HFF-Myc (cell line): ENCODE results near the gene RASAL3.
"Not testable (repeated sequence)": the region's sequence is repeated elsewhere in the genome, so short reads cannot be mapped to it uniquely, and the experiment has no call there.

Experiments used
- DNase-seq: peaks from one replicate; pipeline ENCODE4 v3.0.0-alpha.2; 2011; ENCODE audit warnings: low read depth; ENCODE audit errors: extremely low read depth
- H3K4me3 ChIP-seq: replicated peaks from 2 replicates; pipeline ENCODE4 v1.5.1; 2011; ENCODE audit warnings: low read depth, mild to moderate bottlenecking, control low read depth, low read length
- TF ChIP-seq, protein P1 (sequence below): IDR thresholded peaks from 2 replicates; pipeline ENCODE4 v1.5.1; 2012; ENCODE audit warnings: mild to moderate bottlenecking, low read depth, low read length, control low read depth; ENCODE audit errors: missing control alignments

Gene RASAL3

GRCh38 chr19:15487038-15487437 lies 22.7 kb upstream of the RASAL3 start:
- DNase-seq = no peak
- TF ChIP-seq, protein P1, sequence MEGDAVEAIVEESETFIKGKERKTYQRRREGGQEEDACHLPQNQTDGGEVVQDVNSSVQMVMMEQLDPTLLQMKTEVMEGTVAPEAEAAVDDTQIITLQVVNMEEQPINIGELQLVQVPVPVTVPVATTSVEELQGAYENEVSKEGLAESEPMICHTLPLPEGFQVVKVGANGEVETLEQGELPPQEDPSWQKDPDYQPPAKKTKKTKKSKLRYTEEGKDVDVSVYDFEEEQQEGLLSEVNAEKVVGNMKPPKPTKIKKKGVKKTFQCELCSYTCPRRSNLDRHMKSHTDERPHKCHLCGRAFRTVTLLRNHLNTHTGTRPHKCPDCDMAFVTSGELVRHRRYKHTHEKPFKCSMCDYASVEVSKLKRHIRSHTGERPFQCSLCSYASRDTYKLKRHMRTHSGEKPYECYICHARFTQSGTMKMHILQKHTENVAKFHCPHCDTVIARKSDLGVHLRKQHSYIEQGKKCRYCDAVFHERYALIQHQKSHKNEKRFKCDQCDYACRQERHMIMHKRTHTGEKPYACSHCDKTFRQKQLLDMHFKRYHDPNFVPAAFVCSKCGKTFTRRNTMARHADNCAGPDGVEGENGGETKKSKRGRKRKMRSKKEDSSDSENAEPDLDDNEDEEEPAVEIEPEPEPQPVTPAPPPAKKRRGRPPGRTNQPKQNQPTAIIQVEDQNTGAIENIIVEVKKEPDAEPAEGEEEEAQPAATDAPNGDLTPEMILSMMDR = no peak
- no peak overlapping the region for H3K4me3 ChIP-seq

GRCh38 chr19:15485768-15486167 lies 21.4 kb upstream of the RASAL3 start:
- DNase-seq, H3K4me3 ChIP-seq: not testable (repeated sequence)

DNA sequence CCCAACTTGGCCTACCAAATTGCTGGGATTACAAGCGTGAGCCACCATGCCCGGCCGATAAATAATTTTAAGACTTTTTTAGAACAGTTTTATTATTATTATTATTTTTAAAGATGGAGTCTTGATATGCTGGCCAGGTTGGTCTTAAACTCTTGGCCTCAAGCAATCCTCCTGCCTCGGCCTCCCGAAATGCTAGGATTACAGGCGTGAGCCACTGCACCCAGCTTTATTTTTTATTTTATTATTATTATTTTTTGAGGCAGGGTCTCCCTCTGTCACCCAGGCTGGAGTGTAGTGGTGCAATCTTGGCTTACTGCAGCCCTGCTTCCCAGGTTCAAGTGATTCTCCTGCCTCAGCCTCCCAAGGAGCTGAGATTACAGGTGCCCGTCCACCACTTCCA lies 16.7 kb upstream of the RASAL3 start:
- DNase-seq, H3K4me3 ChIP-seq: not testable (repeated sequence)

DNA sequence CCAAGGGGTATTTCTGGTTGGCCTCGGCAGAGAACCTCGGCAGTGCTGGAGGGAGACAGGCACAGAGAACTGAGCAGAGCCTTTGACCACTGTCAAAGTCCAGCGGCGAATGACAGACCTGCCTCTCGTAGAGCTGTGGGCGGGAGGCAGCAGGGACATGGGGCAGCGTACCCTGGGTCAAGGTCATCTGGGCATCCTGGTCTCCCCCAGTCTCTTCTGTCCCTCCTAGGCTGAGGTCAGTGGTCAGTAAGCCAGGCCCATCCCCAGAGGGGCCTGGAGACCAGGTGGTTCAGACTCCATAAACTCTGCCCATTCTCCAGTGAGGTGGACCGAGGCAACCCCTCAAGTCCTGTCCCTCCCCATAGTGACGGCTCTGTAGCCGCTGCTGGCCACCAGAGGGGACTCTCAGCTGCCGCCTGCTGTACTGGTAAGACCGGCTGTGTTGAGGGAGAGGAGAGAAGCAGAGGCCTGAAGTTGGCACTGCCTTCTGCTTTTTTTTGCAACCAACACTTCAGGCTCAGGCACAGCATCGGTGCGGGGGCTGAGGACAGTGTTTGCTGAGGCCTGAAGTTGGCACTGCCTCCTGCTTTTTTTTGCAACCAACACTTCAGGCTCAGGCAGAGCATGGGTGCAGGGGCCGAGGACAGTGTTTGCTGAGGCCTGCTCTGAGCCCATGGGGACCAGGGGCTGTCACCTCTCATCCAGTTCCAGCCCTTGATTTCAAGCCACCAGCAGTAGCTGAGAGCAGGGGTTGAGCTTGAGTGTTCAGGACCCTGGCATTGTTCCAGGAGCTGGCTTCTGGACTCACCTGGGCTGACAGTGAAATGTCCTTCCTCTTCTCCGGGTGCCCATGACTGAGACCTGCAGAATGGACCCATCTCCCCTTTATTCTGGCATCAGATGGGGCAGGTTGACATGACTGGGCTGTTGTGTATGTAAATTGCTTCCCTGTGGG lies 15.3 kb upstream of the RASAL3 start, which contains the start of gene PGLYRP2:
Gene PGLYRP2 (minus strand): TSS at position 111 of the 955 bp plus-strand sequence. CDS start 130 bp downstream, outside the sequence.
- TF ChIP-seq, protein P1 = no peak
- DNase-seq = no peak
- H3K4me3 ChIP-seq = no peak within 1 kb of the TSS

DNA sequence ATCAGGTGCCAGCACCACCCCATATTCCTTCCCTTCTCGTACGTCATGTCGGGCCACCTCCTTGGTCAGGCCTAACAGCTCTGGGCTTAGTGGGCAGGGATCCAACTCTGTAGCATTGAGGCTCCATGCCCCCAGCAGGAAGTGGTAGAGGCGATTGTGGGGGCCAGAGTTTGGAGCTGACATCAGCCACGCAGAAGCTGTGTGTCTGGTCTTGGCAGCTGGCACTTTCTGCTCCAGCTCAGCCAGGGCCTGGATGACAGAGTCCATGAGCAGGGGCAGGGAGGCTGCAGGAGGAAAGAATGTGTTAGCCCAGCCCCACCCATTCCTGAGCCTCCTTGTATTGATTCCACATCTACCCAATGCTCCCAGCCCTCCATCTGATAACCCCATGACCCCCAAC lies 12.0 kb upstream of the RASAL3 start:
- H3K4me3 ChIP-seq = no peak overlapping the region
- TF ChIP-seq, protein P1 = no peak
- DNase-seq = no peak

DNA sequence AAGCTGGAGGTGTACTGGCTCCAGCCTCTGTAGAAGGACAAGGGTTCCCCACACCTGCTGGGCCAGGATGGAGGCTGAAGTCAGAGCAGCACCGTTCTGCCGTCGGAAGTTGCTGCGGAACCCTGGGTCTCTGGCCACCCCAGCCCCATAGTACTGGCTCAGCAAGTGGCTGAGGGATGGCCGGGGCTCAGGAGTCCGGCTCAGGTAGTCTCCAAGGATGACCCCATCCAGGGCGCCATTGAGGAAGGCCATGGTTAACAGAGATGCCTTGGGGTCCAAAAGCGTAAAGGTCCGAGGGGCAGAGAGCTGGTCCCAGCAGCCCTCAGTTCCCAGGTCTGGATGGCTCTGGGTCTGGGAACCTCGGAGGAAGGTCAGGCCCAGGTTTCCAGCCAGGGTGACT lies 11.3 kb upstream of the RASAL3 start:
- TF ChIP-seq, protein P1 = no peak
- DNase-seq = no peak
- H3K4me3 ChIP-seq = no peak overlapping the region

DNA sequence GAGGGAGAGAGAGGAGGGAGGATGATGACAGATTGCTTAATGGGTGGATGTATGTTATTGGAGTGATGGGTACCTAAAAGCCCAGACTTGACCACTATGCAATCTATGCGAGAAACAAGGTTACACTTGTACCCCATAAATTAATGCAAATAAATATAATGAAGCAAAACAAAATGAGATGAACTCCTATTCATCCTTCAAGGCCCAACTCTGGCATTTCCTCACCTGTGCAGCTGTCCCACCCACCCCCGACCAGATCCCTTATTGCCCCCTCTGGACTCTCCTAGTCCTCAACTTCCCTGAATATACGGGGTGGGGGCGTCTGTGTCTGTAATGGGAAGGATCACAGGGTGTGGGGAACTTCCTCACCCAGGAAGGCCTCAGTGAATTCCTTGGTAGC lies 10.8 kb upstream of the RASAL3 start:
- TF ChIP-seq, protein P1 = no peak
- DNase-seq = no peak
- H3K4me3 ChIP-seq = no peak overlapping the region

DNA sequence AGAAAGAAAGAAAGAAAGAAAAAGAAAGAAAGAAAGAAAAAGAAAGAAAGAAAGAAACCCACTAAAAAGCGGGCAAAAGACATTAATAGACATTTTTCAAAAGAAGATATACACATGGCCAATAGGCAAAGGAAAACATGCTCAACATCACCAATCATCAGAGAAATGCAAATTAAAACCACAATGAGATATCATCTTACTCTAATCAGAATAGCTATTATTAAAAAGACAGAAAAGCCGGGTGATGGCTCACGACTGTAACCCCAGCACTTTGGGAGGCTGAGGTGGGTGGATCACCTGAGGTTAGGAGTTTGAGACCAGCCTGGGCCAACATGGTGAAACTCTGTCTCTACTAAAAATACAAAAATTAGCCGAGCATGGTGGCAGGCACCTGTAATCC lies 9.5 kb upstream of the RASAL3 start:
- not testable (repeated sequence) for DNase-seq, H3K4me3 ChIP-seq
